ENCODE results near the gene CPSF4L.

CPSF4L gene

DNA sequence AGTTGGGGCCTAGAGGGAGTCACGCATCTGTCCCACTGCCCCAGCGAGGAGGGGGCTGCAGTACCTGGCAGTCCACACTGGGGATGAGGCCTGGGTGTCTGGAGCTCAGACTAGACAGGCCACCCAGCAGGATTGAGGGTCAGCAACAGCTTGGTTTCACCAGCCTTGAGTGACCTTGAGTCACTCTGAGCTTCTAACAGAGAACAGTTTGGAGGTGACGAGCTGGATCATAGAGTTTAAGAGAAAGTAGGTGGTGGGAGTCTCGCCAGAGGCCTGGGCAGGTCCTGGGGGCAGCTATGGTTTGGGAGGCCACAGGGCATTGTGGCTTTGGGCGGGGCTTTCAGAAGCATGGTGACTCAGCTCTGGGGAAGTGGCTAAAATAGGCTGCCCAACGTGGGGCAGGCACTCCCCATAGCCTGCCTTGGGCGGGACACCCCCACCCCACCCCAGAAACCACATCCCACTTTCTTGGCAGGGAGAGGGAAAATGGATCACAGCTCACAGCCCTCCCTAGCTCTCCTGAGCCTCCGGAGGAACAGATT, 29.7 kb upstream of the CPSF4L start:
- Histone ChIP-seq H3K27ac (peak overlapping the region in 18 of 21 experiments; percentile 2 to 90 (median 74)), H3K4me3 (no peak overlapping the region)

DNA sequence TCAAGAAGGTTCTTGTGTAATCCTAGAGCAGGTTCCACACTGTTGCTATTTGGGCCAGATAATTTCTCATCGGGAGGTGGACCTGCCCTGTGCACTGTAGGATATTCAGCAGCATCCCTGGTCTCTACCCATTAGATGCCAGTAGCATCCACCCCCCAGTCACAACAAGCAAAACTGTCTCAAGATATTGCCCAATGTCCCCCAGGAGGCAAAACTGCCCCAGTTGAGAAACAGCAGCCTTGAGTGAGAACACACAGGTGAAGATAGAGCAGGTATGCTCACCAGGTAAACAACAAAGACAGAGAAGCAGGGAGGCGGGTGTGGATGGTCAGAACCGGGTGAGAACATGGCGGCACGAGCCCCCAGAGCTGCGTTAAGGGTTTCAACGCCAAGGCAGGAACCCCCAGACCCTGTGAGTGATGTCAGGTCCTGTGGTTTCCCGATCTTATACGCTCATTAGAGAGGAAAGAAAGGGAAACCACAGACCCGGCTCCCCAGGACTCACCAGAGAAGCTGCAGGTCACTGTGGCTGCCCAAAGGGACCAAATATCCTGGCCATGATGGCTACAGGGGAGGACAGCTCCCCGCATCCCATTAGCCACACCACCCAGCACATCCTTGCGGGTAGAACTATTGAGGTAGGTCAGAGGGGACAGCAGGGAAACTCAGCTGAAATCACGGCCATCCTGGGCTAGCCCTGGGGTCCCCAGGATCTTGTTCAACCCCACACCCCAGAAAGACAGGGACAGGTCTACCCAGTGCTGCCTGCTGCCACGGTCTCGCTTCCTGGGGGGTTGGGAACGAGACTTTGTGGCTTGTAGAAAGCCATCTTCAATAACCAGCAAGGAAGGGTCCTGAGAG, 28.9 kb upstream of the CPSF4L start:
- Histone ChIP-seq H3K27ac (peak overlapping the region in 17 of 21 experiments; percentile 2 to 90 (median 74)), H3K4me3 (no peak overlapping the region)

DNA sequence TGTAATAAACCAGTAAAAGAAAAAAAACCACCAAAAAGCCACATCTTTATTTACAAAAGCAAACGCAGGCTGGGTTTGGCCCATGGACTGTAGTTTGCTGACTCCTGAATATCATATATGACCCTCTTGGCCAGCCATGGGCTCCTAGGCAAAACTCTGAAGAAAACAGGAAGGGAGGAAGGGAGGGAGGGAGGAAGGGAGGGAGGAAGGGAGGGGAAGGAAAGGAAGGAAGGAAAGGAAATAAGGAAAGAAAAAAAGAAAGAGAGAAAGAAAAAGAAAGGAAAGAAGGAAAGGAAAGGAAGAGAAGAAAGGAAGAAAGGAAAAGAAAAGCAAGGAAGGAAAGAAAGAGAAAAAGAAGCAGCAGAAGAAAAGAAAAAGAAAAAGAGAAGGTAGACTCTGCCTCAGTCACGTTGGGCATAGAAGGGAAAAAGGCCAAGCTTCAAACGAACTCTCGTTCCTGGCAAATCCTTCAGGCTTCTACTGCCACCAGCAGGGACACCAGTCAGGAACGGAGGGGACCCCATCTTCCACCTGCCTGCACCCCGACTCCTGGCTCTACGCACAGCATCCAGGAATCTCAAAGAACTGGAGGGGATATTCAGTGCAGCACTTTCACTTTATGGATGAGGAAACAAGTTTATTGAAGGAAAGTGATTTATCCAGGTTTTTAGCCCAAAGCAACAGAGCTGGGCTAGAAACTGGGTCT, 28.0 kb upstream of the CPSF4L start:
- H3K27ac ChIP-seq, result peak overlapping the region in 11 of 21 experiments; percentile 23 to 90 (median 80)
- no peak overlapping the region for H3K4me3 ChIP-seq

DNA sequence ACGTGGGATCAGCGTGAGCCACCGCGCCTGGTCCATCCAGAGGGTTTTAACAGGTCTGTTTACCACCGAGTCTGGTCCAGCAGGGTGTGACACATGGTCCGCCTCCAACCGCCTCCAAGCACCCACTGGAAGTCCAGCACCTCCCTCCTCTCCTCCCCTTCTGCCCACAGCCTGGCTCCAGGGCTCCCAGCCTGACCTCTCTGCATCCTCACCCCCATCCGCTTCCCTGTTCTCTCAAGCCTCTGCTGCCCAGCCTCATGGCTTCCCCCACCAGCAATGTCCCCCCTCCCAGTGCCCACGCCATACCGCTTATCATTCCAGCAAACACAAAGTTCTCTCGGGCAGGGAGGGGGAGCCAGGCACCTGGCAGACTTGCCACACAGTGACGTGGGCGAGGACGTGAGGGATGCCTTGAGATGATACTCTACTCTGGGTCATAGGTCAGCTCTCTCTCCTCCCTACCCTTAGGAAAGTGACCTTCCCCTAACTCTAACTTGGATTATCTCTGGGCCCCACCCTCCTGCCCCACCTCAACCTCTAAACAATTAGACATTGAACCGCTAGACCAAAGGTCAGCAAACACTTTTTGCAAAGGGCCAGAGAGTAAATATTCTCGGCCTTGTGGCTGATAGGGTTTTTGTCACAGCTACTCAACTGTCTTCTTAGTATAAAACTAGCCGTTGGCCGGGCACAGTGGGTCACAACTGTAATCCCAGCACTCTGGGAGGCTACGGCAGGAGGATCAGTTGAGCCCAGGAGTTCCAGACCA, 27.0 kb upstream of the CPSF4L start:
- Histone ChIP-seq H3K27ac (peak overlapping the region in 10 of 21 experiments; percentile 13 to 90 (median 76)), H3K4me3 (no peak overlapping the region)

DNA sequence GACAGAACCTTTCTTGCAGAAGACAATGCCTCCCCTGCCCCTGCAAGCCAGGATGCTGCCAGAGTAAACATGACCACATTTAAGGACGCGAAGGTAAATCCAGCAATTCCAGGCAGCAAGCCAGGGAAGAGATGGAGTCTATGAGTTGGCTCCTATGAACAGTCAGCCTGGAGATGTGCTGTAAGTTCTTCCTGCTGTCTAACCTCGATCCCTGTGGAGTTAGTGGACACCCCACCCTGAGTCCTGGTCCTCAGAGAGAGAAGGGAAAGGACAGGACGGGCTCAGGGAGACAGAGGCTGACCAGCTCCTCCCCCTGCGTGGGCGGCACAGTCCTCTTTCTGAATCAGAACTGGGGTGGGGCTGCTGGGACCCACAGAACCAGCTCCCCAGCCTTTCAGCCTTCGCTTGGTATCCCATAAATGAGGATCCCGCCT, 25.2 kb upstream of the CPSF4L start:
- Histone ChIP-seq H3K27ac (peak overlapping the region in 12 of 21 experiments; percentile 6 to 65 (median 45)), H3K4me3 (no peak overlapping the region)

DNA sequence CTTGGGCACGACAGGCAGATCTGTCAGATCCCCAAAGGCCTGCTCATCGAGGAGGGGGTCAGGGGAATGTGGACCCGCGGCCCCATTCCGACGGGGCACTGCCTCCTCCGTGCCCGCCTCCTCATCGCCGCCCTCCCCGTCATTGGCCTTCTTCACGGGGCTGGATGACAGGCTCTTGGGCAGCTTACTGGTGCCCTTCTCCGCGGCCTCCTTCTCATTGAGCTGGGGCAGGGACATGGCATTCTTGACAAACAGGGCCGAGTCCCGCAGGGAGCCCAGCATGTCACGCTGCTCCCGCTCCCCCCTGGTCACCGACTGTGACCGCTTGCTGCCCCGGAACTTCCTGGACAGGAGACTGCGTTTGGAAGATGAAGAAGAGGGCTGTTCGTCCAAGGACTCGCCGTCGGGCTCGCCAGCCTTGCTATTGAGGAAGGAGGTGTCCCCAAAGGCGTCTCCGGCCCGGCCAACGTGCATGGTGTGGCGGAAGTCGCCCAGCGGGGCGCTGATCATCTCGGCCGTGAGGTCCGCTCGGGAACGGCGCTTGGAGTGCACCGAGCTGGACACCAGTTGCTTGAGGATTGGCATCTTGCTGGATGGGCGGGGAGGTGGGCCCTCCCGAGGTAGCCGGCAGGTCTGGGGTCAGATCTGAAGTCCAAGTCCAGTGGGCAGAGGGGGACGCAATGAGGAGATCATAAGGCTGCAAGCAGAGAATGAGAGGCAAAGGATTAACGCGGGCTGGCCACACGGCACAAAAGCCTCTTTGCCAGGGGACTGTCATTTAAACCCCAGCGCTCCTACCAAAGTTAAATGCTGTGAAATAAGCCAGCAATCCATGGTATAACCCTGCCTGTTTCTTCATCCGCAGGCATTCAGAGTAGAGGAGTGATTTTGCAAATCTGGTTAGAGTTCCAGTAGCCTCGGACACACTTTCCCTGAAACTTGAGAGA, 24.5 kb upstream of the CPSF4L start:
- Histone ChIP-seq H3K4me3 (no peak overlapping the region), H3K27ac (peak overlapping the region in 12 of 21 experiments; percentile 6 to 65 (median 33))

DNA sequence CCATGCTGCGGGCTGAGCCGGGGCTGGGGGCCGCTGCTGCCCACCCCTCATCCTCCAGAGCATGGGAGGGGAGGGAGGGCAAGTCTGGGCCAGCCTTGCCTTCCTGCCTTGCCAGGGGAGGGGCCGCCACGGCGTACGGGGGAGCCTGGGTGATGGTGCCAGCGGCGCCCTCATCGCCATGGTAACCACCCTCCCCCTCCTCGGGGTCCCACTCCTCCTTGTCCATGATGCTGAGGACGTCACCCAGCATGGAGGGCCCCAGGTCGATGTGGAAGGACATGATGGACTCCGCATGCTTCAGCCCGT, 23.9 kb upstream of the CPSF4L start:
- no peak overlapping the region for H3K4me3 ChIP-seq
- H3K27ac ChIP-seq, result peak overlapping the region in 9 of 21 experiments; percentile 6 to 60 (median 28)

DNA sequence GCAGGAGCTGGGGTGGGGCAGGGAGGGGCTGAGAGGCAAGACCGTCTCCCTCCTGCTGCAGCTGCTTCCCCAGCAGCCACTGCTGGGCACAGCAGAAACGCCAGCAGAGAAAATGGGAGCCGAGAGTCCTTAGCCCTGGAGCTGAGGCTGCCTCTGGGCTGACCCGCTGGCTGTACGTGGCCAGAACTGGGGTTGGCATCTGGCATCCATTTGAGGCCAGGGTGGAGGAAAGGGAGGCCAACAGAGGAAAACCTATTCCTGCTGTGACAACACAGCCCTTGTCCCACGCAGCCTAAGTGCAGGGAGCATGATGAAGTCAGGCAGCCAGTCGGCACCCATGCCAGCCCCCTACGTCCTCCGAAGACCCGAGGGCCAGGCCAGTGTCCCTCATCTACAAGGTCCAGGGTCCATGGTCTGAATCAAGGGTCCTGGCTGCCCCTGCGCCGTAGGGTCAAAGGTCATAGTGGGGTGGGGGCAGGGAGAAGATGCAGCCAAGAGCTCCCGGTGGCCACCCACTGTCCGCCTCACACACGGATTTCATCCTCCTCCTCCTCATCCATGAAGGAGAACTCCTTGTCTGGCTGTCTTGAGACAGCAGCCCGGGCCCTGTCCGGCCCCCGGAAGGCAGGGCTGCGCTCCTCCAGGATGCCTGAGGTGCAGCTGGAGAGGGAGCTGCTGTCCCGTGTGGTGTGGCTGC, 23.4 kb upstream of the CPSF4L start:
- no peak overlapping the region for H3K4me3 ChIP-seq
- H3K27ac ChIP-seq, result peak overlapping the region in 9 of 21 experiments; percentile 6 to 60 (median 28)

DNA sequence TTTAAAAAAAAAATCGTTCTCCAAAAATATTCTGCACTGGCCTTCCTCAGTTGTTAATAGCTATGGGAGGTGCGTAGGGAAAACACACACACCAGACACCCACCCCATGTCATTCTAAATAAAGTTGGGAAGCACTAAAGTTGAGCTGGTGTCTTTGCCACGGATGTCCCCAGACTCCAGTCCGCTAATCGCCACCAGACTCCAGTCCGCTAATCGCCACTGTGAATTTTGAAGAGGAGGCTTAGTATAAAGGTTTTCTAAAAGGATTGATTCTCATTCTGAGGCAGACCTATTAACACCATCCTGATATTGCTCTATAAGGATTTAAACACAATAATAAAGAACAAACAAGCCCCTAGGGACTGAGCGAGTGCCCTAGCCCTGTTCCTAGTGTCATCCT, 22.7 kb upstream of the CPSF4L start:
- peak overlapping the region in 1 of 21 experiments; percentile 60 for H3K27ac ChIP-seq
- no peak overlapping the region for H3K4me3 ChIP-seq

DNA sequence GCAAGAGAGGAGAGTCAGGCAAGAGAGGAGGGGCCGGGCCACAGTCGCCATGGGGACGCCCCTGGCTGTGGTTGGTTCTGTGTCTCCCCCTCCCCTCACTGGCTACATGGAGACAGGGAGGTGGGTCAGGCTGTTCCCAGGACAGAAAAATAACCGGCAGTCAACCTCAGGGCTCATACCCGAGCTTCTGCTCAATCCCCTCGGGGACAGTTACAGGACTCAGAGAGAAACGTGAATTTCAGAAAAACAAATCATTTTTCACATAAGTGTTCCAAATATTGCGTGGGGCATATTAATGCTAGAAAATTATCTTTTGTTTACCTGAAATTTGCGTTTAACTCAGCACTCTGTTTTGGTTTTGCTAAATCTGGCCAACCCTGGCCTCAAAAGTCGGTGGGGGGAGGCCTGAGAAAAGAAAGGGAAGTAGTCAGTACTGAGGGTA, 22.2 kb upstream of the CPSF4L start:
- Histone ChIP-seq H3K4me3 (no peak overlapping the region), H3K27ac (peak overlapping the region in 1 of 21 experiments; percentile 11)

DNA sequence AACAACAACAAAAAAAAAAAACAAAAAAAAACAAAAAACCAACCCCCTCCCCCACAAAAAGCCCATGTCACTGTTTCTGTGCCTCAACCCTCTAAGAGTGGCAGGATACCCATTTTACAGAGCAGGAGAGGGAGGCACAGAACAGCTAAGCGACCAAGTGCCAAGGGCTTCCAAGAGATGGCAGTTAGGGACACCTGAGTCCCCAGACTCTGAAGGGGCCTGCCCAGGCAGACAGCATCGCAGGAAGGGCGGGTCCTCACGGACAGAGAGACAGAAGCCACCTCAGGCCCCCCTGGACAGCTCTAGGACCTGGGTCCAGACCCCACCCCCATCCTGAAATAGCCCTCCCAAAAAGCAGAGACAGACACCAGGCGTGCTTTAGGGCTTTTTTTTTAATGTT, 21.6 kb upstream of the CPSF4L start:
- H3K4me3 ChIP-seq, result no peak overlapping the region
- no peak overlapping the region for H3K27ac ChIP-seq

DNA sequence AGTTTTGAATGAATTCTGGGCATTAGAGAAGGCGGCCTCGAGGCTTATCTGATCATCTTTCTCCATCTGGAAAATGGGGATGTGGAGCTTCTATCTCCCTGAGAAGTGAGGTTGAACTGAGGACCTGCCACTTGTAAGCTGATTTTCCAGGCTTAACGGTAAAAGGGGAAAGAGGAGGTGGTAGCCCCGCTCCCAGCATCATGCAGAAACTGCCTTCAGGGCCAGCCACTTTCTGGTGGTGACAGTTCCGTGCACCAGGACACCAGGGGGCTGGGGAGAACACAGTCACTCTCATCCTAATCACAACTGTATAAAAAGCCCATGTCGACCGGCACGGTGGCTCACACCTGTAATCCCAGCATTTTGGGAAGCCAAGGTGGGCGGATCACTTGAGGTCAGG, 20.9 kb upstream of the CPSF4L start:
- Histone ChIP-seq H3K27ac (no peak overlapping the region), H3K4me3 (no peak overlapping the region)

DNA sequence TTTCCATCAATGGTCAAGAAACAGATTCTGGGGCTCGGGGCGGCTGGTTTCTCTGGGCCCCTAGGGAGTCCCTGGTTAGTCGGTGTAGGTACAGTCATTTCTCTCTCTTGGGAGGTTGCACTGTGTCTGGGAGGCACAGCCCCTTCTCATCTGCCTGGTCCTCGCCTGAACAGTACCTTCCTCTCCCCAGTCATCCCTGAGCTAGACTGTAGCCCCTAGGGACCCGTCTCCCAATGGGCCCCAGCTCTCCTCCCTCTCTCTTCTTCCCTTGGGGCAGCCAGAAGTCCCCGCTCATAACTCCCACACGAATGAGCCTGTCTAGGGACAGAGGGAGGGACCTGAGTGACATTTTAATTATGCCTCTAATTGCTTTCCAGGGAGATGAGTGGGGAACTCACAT, 20.2 kb upstream of the CPSF4L start:
- no peak overlapping the region for H3K27ac ChIP-seq

DNA sequence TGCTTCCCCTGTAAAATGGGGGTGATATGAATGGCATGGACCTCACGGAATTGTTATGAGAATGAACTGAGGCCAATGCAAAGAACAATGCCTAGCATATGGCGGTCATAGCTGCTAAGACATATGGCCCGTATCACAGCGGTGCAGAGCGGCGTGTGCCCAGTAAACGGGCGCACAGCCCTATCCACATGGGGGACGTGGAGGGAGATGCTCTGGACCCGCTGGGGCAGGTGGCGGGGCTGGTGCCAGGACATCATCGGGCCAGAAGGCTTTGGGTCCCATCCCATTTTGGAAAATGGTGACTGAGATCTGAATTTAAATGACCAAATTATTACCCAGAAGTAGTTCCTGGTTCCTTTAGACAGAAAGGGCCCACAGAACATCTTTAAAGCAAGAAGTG, 18.5 kb upstream of the CPSF4L start:
- H3K4me3 ChIP-seq, result no peak overlapping the region
- H3K27ac ChIP-seq, result peak overlapping the region in 1 of 21 experiments; percentile 40

More for the DNA sequence above, 20.2 kb upstream of the CPSF4L start:
- H3K4me3 ChIP-seq, result no peak overlapping the region

DNA sequence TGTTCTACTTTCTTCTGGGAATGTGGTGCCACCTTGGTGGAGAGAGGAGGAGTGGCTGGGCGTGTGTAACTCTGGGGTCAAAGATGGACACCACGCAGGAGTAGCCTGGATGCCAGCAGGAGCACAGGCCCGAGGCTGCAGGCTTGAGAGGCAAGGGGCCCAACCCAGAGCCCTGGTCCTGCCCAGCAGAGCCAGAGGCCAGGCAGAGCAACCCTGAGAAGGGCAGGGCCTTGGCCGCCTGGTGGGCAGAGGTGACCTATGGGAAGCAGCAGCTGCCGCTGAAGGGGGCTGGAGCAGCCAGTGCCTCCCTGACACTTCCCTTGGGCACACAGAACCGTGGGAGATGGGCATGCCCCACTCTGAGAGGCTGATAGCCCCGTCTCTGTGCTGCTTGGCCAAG, 18.0 kb upstream of the CPSF4L start:
- Histone ChIP-seq H3K4me3 (no peak overlapping the region), H3K27ac (peak overlapping the region in 2 of 21 experiments; percentile 40 to 42)

DNA sequence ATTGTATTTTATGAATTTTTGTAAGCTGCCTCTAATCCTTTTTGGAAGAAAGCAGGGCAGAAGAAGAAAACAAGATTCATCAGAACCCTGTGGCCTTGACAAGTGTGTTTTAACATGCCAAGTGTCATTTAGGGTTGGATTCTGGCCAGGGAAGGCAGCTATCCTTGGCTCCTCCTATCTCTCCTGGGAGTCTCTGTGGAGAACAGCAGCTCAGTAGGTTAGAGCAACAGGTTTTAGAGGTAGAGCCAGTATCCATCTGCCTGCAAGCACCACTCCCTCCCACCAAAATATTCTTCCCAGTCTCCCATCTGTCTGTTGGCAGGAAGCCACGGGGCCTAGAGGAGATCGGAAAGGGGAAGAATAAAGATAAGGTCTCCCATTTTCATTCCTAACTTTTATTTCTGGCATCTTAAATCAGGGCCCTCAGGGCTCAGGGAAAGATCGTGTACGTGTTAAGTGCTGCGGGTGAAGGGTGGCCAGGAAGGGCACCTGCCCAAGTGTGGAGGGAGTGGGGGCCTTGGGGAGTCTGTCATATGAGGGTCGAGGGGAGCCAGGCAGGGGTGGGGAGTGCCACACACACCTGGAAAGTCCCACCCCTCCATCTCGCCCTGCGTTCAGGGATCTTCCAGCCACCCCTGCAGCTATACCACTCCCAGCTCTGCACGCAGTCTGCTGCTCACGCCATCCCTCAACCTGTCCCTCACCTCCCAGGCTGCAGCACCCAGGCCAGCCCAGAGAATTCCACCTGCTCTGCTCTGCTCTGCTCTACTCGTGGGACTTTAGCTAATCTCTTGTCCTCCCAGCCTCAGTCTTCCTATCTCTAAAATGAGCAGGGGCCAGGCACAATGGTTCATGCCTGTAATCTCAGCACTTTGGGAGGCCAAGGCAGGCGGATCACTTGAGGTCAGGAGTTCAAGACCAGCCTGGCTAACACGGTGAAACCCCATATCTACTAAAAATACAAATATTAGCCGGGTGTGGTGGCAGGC, 17.1 kb upstream of the CPSF4L start:
- Histone ChIP-seq H3K27ac (peak overlapping the region in 9 of 21 experiments; percentile 18 to 55 (median 41)), H3K4me3 (no peak overlapping the region)

DNA sequence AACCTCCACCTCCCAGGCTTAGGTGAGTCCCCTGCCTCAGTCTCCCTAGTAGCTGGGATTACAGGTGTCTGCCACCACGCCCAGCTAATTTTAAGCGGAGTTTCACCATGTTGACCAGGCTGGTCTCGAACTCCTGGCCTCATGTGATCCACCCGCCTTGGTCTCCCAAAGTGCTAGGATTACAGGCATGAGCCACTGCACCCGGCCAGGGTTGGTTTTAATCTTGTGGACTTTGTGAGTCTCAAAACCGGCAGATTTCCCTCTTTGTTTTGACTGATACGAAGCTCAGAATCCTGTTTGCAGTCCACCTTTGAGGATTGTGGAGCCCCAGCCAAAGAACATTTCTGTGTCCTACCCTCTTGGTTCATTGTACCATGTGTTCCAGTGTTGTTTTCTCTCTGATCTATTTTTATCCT, 16.4 kb upstream of the CPSF4L start:
- Histone ChIP-seq H3K27ac (peak overlapping the region in 6 of 21 experiments; percentile 18 to 51 (median 34)), H3K4me3 (no peak overlapping the region)
